H9 (cell line): ENCODE data around the gene NACC2. TPM values are rescaled to one million over a fixed set of nuclear protein-coding genes. Genes with fewer than 3 reads are reported as not detected.
A peak's percentile ranks its signal among the peaks of the same experiment; 100 is the strongest.

Source experiments
- DNase-seq: peaks from one replicate; pipeline ENCODE4 v3.0.0-alpha.2; 2017
- H2AFZ ChIP-seq: one replicate; pipeline ENCODE4 v1.6.1; 2013; ENCODE audit warnings: mild to moderate bottlenecking, low read length, control low read depth, moderate library complexity
- H2AK5ac ChIP-seq: 2 replicates; pipeline ENCODE4 v1.6.1; 2013; ENCODE audit warnings: low read length, control low read depth, mixed read lengths; ENCODE audit not compliant: insufficient read length
- H2BK120ac ChIP-seq: one replicate; pipeline ENCODE4 v1.6.1; 2013; ENCODE audit warnings: low read depth, mild to moderate bottlenecking, low read length, control low read depth, inconsistent platforms; ENCODE audit not compliant: poor library complexity, severe bottlenecking
- H2BK12ac ChIP-seq: 2 replicates; pipeline ENCODE4 v1.6.1; 2013; ENCODE audit warnings: low read length, control low read depth, mixed read lengths, low read depth; ENCODE audit not compliant: insufficient read length
- H2BK15ac ChIP-seq: 2 replicates; pipeline ENCODE4 v1.6.1; 2013; ENCODE audit warnings: low read depth, low read length, control low read depth
- H2BK20ac ChIP-seq: one replicate; pipeline ENCODE4 v1.6.1; 2013; ENCODE audit warnings: low read depth, mild to moderate bottlenecking, low read length, control low read depth, inconsistent platforms; ENCODE audit not compliant: poor library complexity, severe bottlenecking
- H2BK5ac ChIP-seq: 2 replicates; pipeline ENCODE4 v1.6.1; 2013; ENCODE audit warnings: low read length, control low read depth, mixed read lengths; ENCODE audit not compliant: insufficient read length
- H3K14ac ChIP-seq: 2 replicates; pipeline ENCODE4 v1.6.1; 2013; ENCODE audit warnings: low read length, control low read depth; ENCODE audit not compliant: insufficient read depth
- H3K18ac ChIP-seq: 2 replicates; pipeline ENCODE4 v1.6.1; 2013; ENCODE audit warnings: low read depth, mild to moderate bottlenecking, mixed read lengths, low read length, control low read depth; ENCODE audit not compliant: insufficient read length
- H3K23ac ChIP-seq: 2 replicates; pipeline ENCODE4 v1.6.1; 2013; ENCODE audit warnings: low read length, control low read depth, mixed read lengths, low read depth; ENCODE audit not compliant: insufficient read length
- H3K23me2 ChIP-seq: 2 replicates; pipeline ENCODE4 v1.6.1; 2013; ENCODE audit warnings: low read depth, mild to moderate bottlenecking, mixed read lengths, low read length, control low read depth; ENCODE audit not compliant: insufficient read length, poor library complexity, severe bottlenecking
- H3K27ac ChIP-seq: 2 replicates; pipeline ENCODE4 v1.5.1; 2013; ENCODE audit warnings: low read length, control low read depth, mixed read lengths, low read depth; ENCODE audit not compliant: insufficient read length
- H3K27me3 ChIP-seq: 2 replicates; pipeline ENCODE4 v1.6.1; 2013; ENCODE audit warnings: low read length, control low read depth, inconsistent platforms; ENCODE audit not compliant: insufficient read depth
- H3K4ac ChIP-seq: 2 replicates; pipeline ENCODE4 v1.6.1; 2013; ENCODE audit warnings: low read depth, mild to moderate bottlenecking, control low read depth, inconsistent platforms, low read length, moderate library complexity
- H3K4me1 ChIP-seq: 2 replicates; pipeline ENCODE4 v1.6.1; 2013; ENCODE audit warnings: low read length, control low read depth, inconsistent platforms; ENCODE audit not compliant: insufficient read depth
- H3K4me2 ChIP-seq: 2 replicates; pipeline ENCODE4 v1.6.1; 2013; ENCODE audit warnings: low read length, control low read depth, mixed read lengths; ENCODE audit not compliant: insufficient read length, insufficient read depth
- H3K56ac ChIP-seq: 2 replicates; pipeline ENCODE4 v1.6.1; 2013; ENCODE audit warnings: low read depth, mild to moderate bottlenecking, mixed read lengths, low read length, control low read depth; ENCODE audit not compliant: insufficient read length
- H3K79me1 ChIP-seq: 2 replicates; pipeline ENCODE4 v1.6.1; 2013; ENCODE audit warnings: low read depth, mild to moderate bottlenecking, moderate library complexity, low read length, control low read depth, inconsistent platforms; ENCODE audit not compliant: insufficient read depth, poor library complexity, severe bottlenecking
- H3K79me2 ChIP-seq: 2 replicates; pipeline ENCODE4 v1.6.1; 2013; ENCODE audit warnings: low read length, control low read depth, inconsistent platforms; ENCODE audit not compliant: insufficient read depth
- H3K9ac ChIP-seq: 2 replicates; pipeline ENCODE4 v1.6.1; 2013; ENCODE audit warnings: low read length, control low read depth, mixed read lengths; ENCODE audit not compliant: insufficient read length; ENCODE audit errors: extremely low read depth
- H3K9me3 ChIP-seq: one replicate; pipeline ENCODE4 v1.6.1; 2013; ENCODE audit warnings: low read depth, low read length, inconsistent platforms; ENCODE audit not compliant: control insufficient read depth
- H3T11ph ChIP-seq: one replicate; pipeline ENCODE4 v1.6.1; 2013; ENCODE audit warnings: mild to moderate bottlenecking, low read length, control low read depth, inconsistent platforms
- H4K20me1 ChIP-seq: one replicate; pipeline ENCODE4 v1.6.1; 2013; ENCODE audit not compliant: control insufficient read depth, insufficient read length, insufficient read depth
- H4K5ac ChIP-seq: 2 replicates; pipeline ENCODE4 v1.6.1; 2013; ENCODE audit warnings: low read depth, mild to moderate bottlenecking, mixed read lengths, low read length, control low read depth; ENCODE audit not compliant: insufficient read length
- H4K8ac ChIP-seq: replicated peaks from 2 replicates; pipeline ENCODE4 v1.6.1; 2013; ENCODE audit warnings: low read length, control low read depth, mixed read lengths, low read depth; ENCODE audit not compliant: insufficient read length
- H4K91ac ChIP-seq: 2 replicates; pipeline ENCODE4 v1.6.1; 2013; ENCODE audit warnings: low read depth, mild to moderate bottlenecking, moderate library complexity, mixed read lengths, low read length, control low read depth; ENCODE audit not compliant: insufficient read length
- H3K27ac Mint-ChIP-seq, 3 experiments: 2 replicates in 2 of 3; 3 replicates in 1 of 3; pipeline ENCODE4 v1.8.0; 2020 to 2021; ENCODE audit warnings: mixed read lengths in 3 of 3, mild to moderate bottlenecking in 1 of 3, moderate library complexity in 1 of 3
- H3K27me3 Mint-ChIP-seq: 2 replicates; pipeline ENCODE4 v1.8.0; 2021; ENCODE audit warnings: low read depth, mild to moderate bottlenecking, moderate library complexity, mixed read lengths
- H3K36me3 Mint-ChIP-seq, 3 experiments: 2 replicates in 2 of 3; 3 replicates in 1 of 3; pipeline ENCODE4 v1.8.0; 2020 to 2021; ENCODE audit warnings: low read depth in 3 of 3, mixed read lengths in 3 of 3; ENCODE audit not compliant: insufficient read depth in 1 of 3
- H3K4me1 Mint-ChIP-seq, 2 experiments: 2 replicates each; pipeline ENCODE4 v1.8.0; 2020; ENCODE audit warnings: mixed read lengths in 2 of 2
- H3K4me3 Mint-ChIP-seq, 2 experiments: 2 replicates in 1 of 2; 3 replicates in 1 of 2; pipeline ENCODE4 v1.8.0; 2020 to 2021; ENCODE audit warnings: mild to moderate bottlenecking in 2 of 2, mixed read lengths in 2 of 2, moderate library complexity in 1 of 2
- H3K9me3 Mint-ChIP-seq, 2 experiments: 2 replicates in 1 of 2; 3 replicates in 1 of 2; pipeline ENCODE4 v1.8.0; 2020; ENCODE audit warnings: mild to moderate bottlenecking in 2 of 2, mixed read lengths in 2 of 2, moderate library complexity in 1 of 2
- CTCF ChIP-seq: fragments of 200-600 bp; sonication (generic); conservative IDR thresholded peaks from 3 replicates; pipeline ENCODE4 v1.8.0; 2021; ENCODE audit warnings: antibody characterized with exemption, mild to moderate bottlenecking
- WGBS: extraction: QIAGEN DNeasy Blood & Tissue Kit; methylation state at CpG from one replicate; pipeline ENCODE4 v1.1.7; 2013; ENCODE audit warnings: missing lambda C conversion rate, low lambda C conversion rate, mixed read lengths; ENCODE audit not compliant: insufficient read length; ENCODE audit errors: extremely low coverage; 5-methylcytosine and 5-hydroxymethylcytosine counted together
- total RNA-seq: library from RNA; stranded (reverse); gene quantifications from 2 replicates; pipeline ENCODE4 v1.2.1, GENCODE V29; 2021

Gene NACC2
- total RNA-seq, 1 experiment from 2014 or later: 11.5 TPM

- Histone ChIP-seq H2BK5ac (no peak overlapping the region), H3K27me3 (no peaks in the 10 kb centered on the region), H2BK20ac (no peak overlapping the region), H2AK5ac (no peak overlapping the region), H4K20me1 (no peaks in the 10 kb centered on the region), H3K4ac (no peak overlapping the region), H4K8ac (no peak overlapping the region), H3K14ac (no peak overlapping the region), H3K23me2 (no peaks in the 10 kb centered on the region), H3K4me2 (no peak overlapping the region), H3K79me1 (no peaks in the 10 kb centered on the region), H3K79me2 (no peaks in the 10 kb centered on the region), H3K23ac (no peak overlapping the region), H3K9ac (no peak overlapping the region), H2AFZ (no peak overlapping the region), H2BK120ac (no peak overlapping the region), H3K18ac (no peak overlapping the region), H3T11ph (no peak overlapping the region), H4K5ac (no peak overlapping the region), H2BK15ac (no peak overlapping the region), H4K91ac (no peak overlapping the region), H3K4me1 (peaks cover 4% of the 10 kb centered on the region; the same call in 1 of the 2 replicates), H3K27ac (no peak overlapping the region), H2BK12ac (no peak overlapping the region), H3K9me3 (no peaks in the 10 kb centered on the region), H3K56ac (no peak overlapping the region)
- no CpG with 5 or more reads among the region's 27 CpGs for WGBS
- H3K4me3 Mint-ChIP-seq: peak overlapping the region in 1 of 2 experiments; percentile 66; a peak in 3 of 5 replicates
- H3K27me3 Mint-ChIP-seq: no peaks in the 10 kb centered on the region
- no peak for DNase-seq
- peaks cover 47 to 57% of the 10 kb centered on the region in 2 experiments for H3K4me1 Mint-ChIP-seq
- no peak overlapping the region; a peak in 1 of 7 replicates for H3K27ac Mint-ChIP-seq
- no peaks in the 10 kb centered on the region for H3K9me3 Mint-ChIP-seq
- TF ChIP-seq CTCF: no peak
- H3K36me3 Mint-ChIP-seq: peaks cover 0 to 5% (median 4%) of the 10 kb centered on the region in 3 experiments; a peak in 4 of 7 replicates
Observed at GRCh38 chr9:136108648-136109266, 13.7 kb upstream of the NACC2 start.
